Fibroblast of the aortic adventitia (primary cell): ENCODE measurements around the gene INSYN2B. TPM values are rescaled to one million over a fixed set of nuclear protein-coding genes. Genes with fewer than 3 reads are reported as not detected.

Experiments used
- DNase-seq: peaks from one replicate; pipeline ENCODE4 v3.0.0-alpha.2; 2010; ENCODE audit warnings: low read depth
- H3K4me3 ChIP-seq: 2 replicates; pipeline ENCODE4 v1.5.1; 2011; ENCODE audit warnings: low read depth, mild to moderate bottlenecking, control low read depth, low read length, moderate library complexity
- CTCF ChIP-seq: IDR thresholded peaks from 2 replicates; pipeline ENCODE4 v1.5.1; 2011; ENCODE audit warnings: mild to moderate bottlenecking, low read length, control low read depth, inconsistent platforms; ENCODE audit not compliant: insufficient read depth
- total RNA-seq: library from RNA; depleted of rRNA; stranded (reverse); fragments of >200 nt; gene quantifications from 2 replicates; pipeline ENCODE4 v1.2.3, GENCODE V29; 2012; ENCODE audit warnings: low replicate concordance

Gene INSYN2B
- total RNA-seq, 1 donor = 19.7 TPM

- TF ChIP-seq CTCF = no peak
- H3K4me3 ChIP-seq = no peak overlapping the region
- no peak for DNase-seq
These were observed 118.9 kb downstream of the INSYN2B start for GRCh38 chr5:169861433-169861832.

- no peak for TF ChIP-seq CTCF
- DNase-seq = no peak
These were observed 119.7 kb downstream of the INSYN2B start for GRCh38 chr5:169860585-169860984.

GRCh38 chr5:169856571-169856970 is 123.7 kb downstream of the INSYN2B start:
- no peak for TF ChIP-seq CTCF
- no peak overlapping the region for H3K4me3 ChIP-seq
- peak; percentile 86 for DNase-seq

More at GRCh38 chr5:169860585-169860984, 119.7 kb downstream of the INSYN2B start:
- no peak overlapping the region for H3K4me3 ChIP-seq

GRCh38 chr5:169851321-169851850 is 128.9 kb downstream of the INSYN2B start:
- no peak overlapping the region for H3K4me3 ChIP-seq
- no peak for DNase-seq
- no peak for TF ChIP-seq CTCF

GRCh38 chr5:169850409-169850808 is 129.9 kb downstream of the INSYN2B start:
- H3K4me3 ChIP-seq = no peak overlapping the region
- TF ChIP-seq CTCF = no peak

GRCh38 chr5:169848792-169849191 is 131.5 kb downstream of the INSYN2B start:
- TF ChIP-seq CTCF = no peak
- no peak overlapping the region for H3K4me3 ChIP-seq
- DNase-seq = no peak

More at GRCh38 chr5:169850409-169850808, 129.9 kb downstream of the INSYN2B start:
- DNase-seq = no peak

GRCh38 chr5:169848271-169848670 is 132.0 kb downstream of the INSYN2B start:
- DNase-seq = no peak
- TF ChIP-seq CTCF = no peak
- no peak overlapping the region for H3K4me3 ChIP-seq
